ENCODE results near the gene SASH3. TPM values are rescaled to one million over a fixed set of nuclear protein-coding genes. Genes with fewer than 3 reads are reported as not detected.

The SASH3 gene
- total RNA-seq, 2 experiments from 2014 or later, result 126 to 133 TPM

GRCh38 chrX:129744861-129745321, 34.9 kb upstream of the SASH3 start:
- Mint-ChIP-seq H3K27ac (no peak overlapping the region), H3K4me3 (no peak overlapping the region), H3K9me3 (no peaks in the 10 kb centered on the region), H3K4me1 (ENCODE audit: low read depth) (peaks cover 30% of the 10 kb centered on the region), H3K27me3 (no peaks in the 10 kb centered on the region), H3K36me3 (no peaks in the 10 kb centered on the region)
- ChIA-PET CTCF (interaction anchor here (1.0 to 1.5 kb wide), 3 partner anchors 8 to 18 kb away, joined by 3 to 4 read pairs (median 4); no protein-coding TSS in a partner anchor), POLR2A (interaction anchor here (1.0 kb wide), 1 partner anchor 51 kb away, joined by 3 read pairs; no protein-coding TSS in a partner anchor)
- intact Hi-C loops (cut with micrococcal nuclease), result no loop called here
- DNase-seq, result peak; percentile 46

GRCh38 chrX:129746557-129747470, 32.9 kb upstream of the SASH3 start:
- DNase-seq, result no peak
- Mint-ChIP-seq H3K27ac (no peak overlapping the region), H3K9me3 (no peaks in the 10 kb centered on the region), H3K4me1 (ENCODE audit: low read depth) (peaks cover 30% of the 10 kb centered on the region), H3K4me3 (no peak overlapping the region), H3K36me3 (no peaks in the 10 kb centered on the region), H3K27me3 (no peaks in the 10 kb centered on the region)
- CTCF ChIA-PET, result interaction anchor here (2.0 kb wide), 1 partner anchor 10 kb away, joined by 6 read pairs; no protein-coding TSS in a partner anchor
- intact Hi-C loops (cut with micrococcal nuclease), result no loop called here
- POLR2A ChIA-PET, result no interaction called here

GRCh38 chrX:129747533-129747932, 32.2 kb upstream of the SASH3 start:
- Mint-ChIP-seq H3K27me3 (no peaks in the 10 kb centered on the region), H3K4me1 (ENCODE audit: low read depth) (peaks cover 30% of the 10 kb centered on the region), H3K9me3 (no peaks in the 10 kb centered on the region), H3K4me3 (no peak overlapping the region), H3K27ac (no peak overlapping the region), H3K36me3 (no peaks in the 10 kb centered on the region)
- intact Hi-C loops (cut with micrococcal nuclease), result no loop called here
- ChIA-PET POLR2A (no interaction called here), CTCF (interaction anchor here (2.0 kb wide), 1 partner anchor 9 kb away, joined by 6 read pairs; no protein-coding TSS in a partner anchor)
- no peak for DNase-seq

GRCh38 chrX:129748305-129748704, 31.4 kb upstream of the SASH3 start:
- DNase-seq, result no peak
- intact Hi-C loops (cut with micrococcal nuclease), result no loop called here

GRCh38 chrX:129749069-129749468, 30.7 kb upstream of the SASH3 start:
- Mint-ChIP-seq H3K27ac (no peak overlapping the region), H3K4me1 (ENCODE audit: low read depth) (peaks cover 21% of the 10 kb centered on the region), H3K4me3 (no peak overlapping the region), H3K27me3 (no peaks in the 10 kb centered on the region), H3K9me3 (no peaks in the 10 kb centered on the region), H3K36me3 (no peaks in the 10 kb centered on the region)
- ChIA-PET CTCF (no interaction called here), POLR2A (no interaction called here)
- intact Hi-C loops (cut with micrococcal nuclease), result no loop called here
- no peak for DNase-seq

More at GRCh38 chrX:129748305-129748704, 31.4 kb upstream of the SASH3 start:
- H3K4me3 Mint-ChIP-seq, result no peak overlapping the region
- ChIA-PET POLR2A (no interaction called here), CTCF (no interaction called here)
- no peaks in the 10 kb centered on the region for H3K27me3 Mint-ChIP-seq
- H3K36me3 Mint-ChIP-seq, result no peaks in the 10 kb centered on the region
- H3K27ac Mint-ChIP-seq, result no peak overlapping the region
- no peaks in the 10 kb centered on the region for H3K9me3 Mint-ChIP-seq
- peaks cover 26% of the 10 kb centered on the region for H3K4me1 Mint-ChIP-seq (ENCODE audit: low read depth)

GRCh38 chrX:129750971-129751370, 28.8 kb upstream of the SASH3 start:
- peaks cover 14% of the 10 kb centered on the region for H3K4me1 Mint-ChIP-seq (ENCODE audit: low read depth)
- H3K4me3 Mint-ChIP-seq, result no peak overlapping the region
- no peaks in the 10 kb centered on the region for H3K27me3 Mint-ChIP-seq
- CTCF ChIA-PET, result no interaction called here
- H3K36me3 Mint-ChIP-seq, result no peaks in the 10 kb centered on the region
- H3K9me3 Mint-ChIP-seq, result no peaks in the 10 kb centered on the region
- no peak for DNase-seq
- POLR2A ChIA-PET, result no interaction called here
- intact Hi-C loops (cut with micrococcal nuclease), result loop anchor here (10.0 kb wide), 1 partner anchor 146 kb away; no protein-coding TSS in a partner anchor
- no peak overlapping the region for H3K27ac Mint-ChIP-seq

- no peak overlapping the region for H3K27ac Mint-ChIP-seq
- peaks cover 39% of the 10 kb centered on the region for H3K4me1 Mint-ChIP-seq (ENCODE audit: low read depth)
- no peaks in the 10 kb centered on the region for H3K27me3 Mint-ChIP-seq
- no peak overlapping the region for H3K4me3 Mint-ChIP-seq
- ChIA-PET CTCF (interaction anchor here (1.2 to 4.0 kb wide), 8 partner anchors 10 to 117 kb away, joined by 4 to 17 read pairs (median 6); no protein-coding TSS in a partner anchor), POLR2A (no interaction called here)
- H3K36me3 Mint-ChIP-seq, result no peaks in the 10 kb centered on the region
- peak; percentile 46 for DNase-seq
- intact Hi-C loops (cut with micrococcal nuclease), result loop anchor here (1.0 to 10.0 kb wide), 2 partner anchors 117 to 150 kb away; no protein-coding TSS in a partner anchor
- H3K9me3 Mint-ChIP-seq, result no peaks in the 10 kb centered on the region
Measured at GRCh38 chrX:129754056-129755024, 25.4 kb upstream of the SASH3 start.

- no peaks in the 10 kb centered on the region for H3K36me3 Mint-ChIP-seq
- POLR2A ChIA-PET, result interaction anchor here (0.8 to 1.3 kb wide), 5 partner anchors 12 to 91 kb away, joined by 3 to 6 read pairs (median 3); no protein-coding TSS in a partner anchor
- H3K9me3 Mint-ChIP-seq, result no peaks in the 10 kb centered on the region
- peaks cover 55% of the 10 kb centered on the region for H3K4me1 Mint-ChIP-seq (ENCODE audit: low read depth)
- intact Hi-C loops (cut with micrococcal nuclease), result loop anchor here (10.0 kb wide), 1 partner anchor 151 kb away; no protein-coding TSS in a partner anchor
- CTCF ChIA-PET, result interaction anchor here (0.7 to 4.0 kb wide), 13 partner anchors 9 to 272 kb away, joined by 3 to 17 read pairs (median 5); partner anchors contain the start of gene APLN
- peak; percentile 48 for DNase-seq
- H3K27ac Mint-ChIP-seq, result peak overlapping the region; percentile 73
- H3K4me3 Mint-ChIP-seq, result peak overlapping the region; percentile 47
- no peaks in the 10 kb centered on the region for H3K27me3 Mint-ChIP-seq
Measured at GRCh38 chrX:129755779-129756650, 23.7 kb upstream of the SASH3 start.

- H3K4me1 Mint-ChIP-seq (ENCODE audit: low read depth), result peaks cover 57% of the 10 kb centered on the region
- H3K36me3 Mint-ChIP-seq, result no peaks in the 10 kb centered on the region
- no peaks in the 10 kb centered on the region for H3K27me3 Mint-ChIP-seq
- POLR2A ChIA-PET, result interaction anchor here (0.8 to 3.4 kb wide), 6 partner anchors 9 to 84 kb away, joined by 3 to 58 read pairs (median 4); partner anchors contain the start of genes SASH3 and ZDHHC9
- CTCF ChIA-PET, result interaction anchor here (0.7 to 3.3 kb wide), 7 partner anchors 9 to 63 kb away, joined by 3 to 40 read pairs (median 5); partner anchors contain the start of gene SASH3
- H3K9me3 Mint-ChIP-seq, result no peaks in the 10 kb centered on the region
- intact Hi-C loops (cut with micrococcal nuclease), result loop anchor here (1.0 to 10.0 kb wide), 4 partner anchors 10 to 155 kb away; no protein-coding TSS in a partner anchor
- DNase-seq, result peak; percentile 81
- peak overlapping the region; percentile 90 for H3K27ac Mint-ChIP-seq
- H3K4me3 Mint-ChIP-seq, result peak overlapping the region; percentile 46
Measured at GRCh38 chrX:129759576-129760061, 20.1 kb upstream of the SASH3 start.

- CTCF ChIA-PET, result interaction anchor here (1.3 to 3.3 kb wide), 6 partner anchors 8 to 63 kb away, joined by 3 to 40 read pairs (median 6); partner anchors contain the start of gene SASH3
- H3K27ac Mint-ChIP-seq, result peak overlapping the region; percentile 90
- H3K27me3 Mint-ChIP-seq, result no peaks in the 10 kb centered on the region
- POLR2A ChIA-PET, result interaction anchor here (0.8 to 3.4 kb wide), 6 partner anchors 8 to 84 kb away, joined by 3 to 58 read pairs (median 4); partner anchors contain the start of genes SASH3 and ZDHHC9
- DNase-seq, result no peak
- H3K4me3 Mint-ChIP-seq, result no peak overlapping the region
- intact Hi-C loops (cut with micrococcal nuclease), result no loop called here
- H3K9me3 Mint-ChIP-seq, result no peaks in the 10 kb centered on the region
- H3K36me3 Mint-ChIP-seq, result no peaks in the 10 kb centered on the region
- peaks cover 53% of the 10 kb centered on the region for H3K4me1 Mint-ChIP-seq (ENCODE audit: low read depth)
Measured at GRCh38 chrX:129760155-129760554, 19.6 kb upstream of the SASH3 start.
